SK-N-SH (cell line): ENCODE measurements around the gene RPS6KA2.

Source experiments
- CHD2 ChIP-seq: fragments of 150-350 bp; IDR thresholded peaks from 2 replicates; pipeline ENCODE4 v1.6.1; 2018; ENCODE audit warnings: low read length; ENCODE audit not compliant: partially characterized antibody
- EZH2phosphoT487 ChIP-seq: fragments of 200-600 bp; sonication (generic); IDR thresholded peaks from 2 replicates; pipeline ENCODE4 v1.6.1; 2017; ENCODE audit warnings: low read depth, mixed run types, mild to moderate bottlenecking, antibody characterized with exemption, moderate library complexity, borderline replicate concordance
- FOXM1 ChIP-seq: IDR thresholded peaks from 2 replicates; pipeline ENCODE4 v1.4.0; 2012; ENCODE audit warnings: low read depth, mild to moderate bottlenecking
- GATA2 ChIP-seq: sonication (generic); formaldehyde crosslinking; IDR thresholded peaks from 2 replicates; pipeline ENCODE4 v1.5.0; 2020; ENCODE audit warnings: mild to moderate bottlenecking, missing genetic modification reagents
- MAX ChIP-seq: IDR thresholded peaks from 2 replicates; pipeline ENCODE4 v1.4.0; 2012; ENCODE audit warnings: low read depth
- POLR2AphosphoS5 ChIP-seq: IDR thresholded peaks from 2 replicates; pipeline ENCODE4 v1.6.1; 2012; ENCODE audit warnings: low read depth, low read length
- RAD21 ChIP-seq: IDR thresholded peaks from 2 replicates; pipeline ENCODE4 v1.6.1; 2012; ENCODE audit warnings: mild to moderate bottlenecking, low read length
- RFX5 ChIP-seq: IDR thresholded peaks from 2 replicates; pipeline ENCODE4 v1.6.1; 2012; ENCODE audit warnings: mild to moderate bottlenecking, improper control_type of control experiment, low read length
- SIN3A ChIP-seq: IDR thresholded peaks from 2 replicates; pipeline ENCODE4 v1.6.1; 2012; ENCODE audit warnings: low read depth, mild to moderate bottlenecking, low read length, moderate library complexity, borderline replicate concordance
- TAF1 ChIP-seq: IDR thresholded peaks from 2 replicates; pipeline ENCODE4 v1.6.1; 2012; ENCODE audit warnings: low read depth, mild to moderate bottlenecking, low read length, moderate library complexity, borderline replicate concordance
- TCF12 ChIP-seq: IDR thresholded peaks from 2 replicates; pipeline ENCODE4 v1.4.0; 2012
- TF ChIP-seq, protein P1 (sequence below): fragments of 200-600 bp; sonication (generic); IDR thresholded peaks from 2 replicates; pipeline ENCODE4 v1.6.1; 2017; ENCODE audit warnings: antibody characterized with exemption, mild to moderate bottlenecking, moderate library complexity
- TF ChIP-seq, protein P2 (sequence below): fragments of 150-350 bp; IDR thresholded peaks from 2 replicates; pipeline ENCODE4 v1.6.1; 2017; ENCODE audit warnings: antibody characterized with exemption, low read length, low read depth, borderline replicate concordance
- TF ChIP-seq, protein P3 (sequence below): IDR thresholded peaks from 2 replicates; pipeline ENCODE4 v1.6.1; 2012; ENCODE audit warnings: mild to moderate bottlenecking, low read depth, low read length, moderate library complexity

DNA sequence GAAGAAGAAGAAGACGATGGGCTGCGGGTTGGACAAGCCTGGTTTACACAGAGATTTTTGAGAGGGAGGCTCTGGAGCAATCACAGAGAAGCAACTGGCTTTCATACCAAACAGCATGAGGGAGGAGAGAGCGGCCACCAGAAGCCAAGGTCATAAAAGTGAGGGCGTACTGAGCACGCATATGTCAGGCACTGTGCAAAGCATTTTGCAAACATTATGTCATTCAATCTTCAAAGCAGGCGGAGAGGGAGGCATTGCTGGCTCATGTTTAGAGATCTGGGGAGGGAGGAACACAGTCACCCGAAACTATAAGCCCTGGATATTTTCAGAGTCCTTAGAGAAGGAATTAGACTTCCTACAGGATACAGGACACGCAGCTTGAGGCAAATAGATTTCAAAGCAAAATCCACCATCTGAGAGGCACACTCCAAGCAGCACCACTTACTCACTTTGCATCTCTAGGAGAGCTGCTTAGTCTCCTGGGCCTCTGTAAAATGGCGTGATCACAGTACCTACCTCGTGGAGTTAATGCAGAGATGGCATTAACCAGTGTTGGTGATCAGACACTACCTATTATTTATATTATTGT is 65.2 kb downstream of the RPS6KA2 start:
- TF ChIP-seq, protein P1, sequence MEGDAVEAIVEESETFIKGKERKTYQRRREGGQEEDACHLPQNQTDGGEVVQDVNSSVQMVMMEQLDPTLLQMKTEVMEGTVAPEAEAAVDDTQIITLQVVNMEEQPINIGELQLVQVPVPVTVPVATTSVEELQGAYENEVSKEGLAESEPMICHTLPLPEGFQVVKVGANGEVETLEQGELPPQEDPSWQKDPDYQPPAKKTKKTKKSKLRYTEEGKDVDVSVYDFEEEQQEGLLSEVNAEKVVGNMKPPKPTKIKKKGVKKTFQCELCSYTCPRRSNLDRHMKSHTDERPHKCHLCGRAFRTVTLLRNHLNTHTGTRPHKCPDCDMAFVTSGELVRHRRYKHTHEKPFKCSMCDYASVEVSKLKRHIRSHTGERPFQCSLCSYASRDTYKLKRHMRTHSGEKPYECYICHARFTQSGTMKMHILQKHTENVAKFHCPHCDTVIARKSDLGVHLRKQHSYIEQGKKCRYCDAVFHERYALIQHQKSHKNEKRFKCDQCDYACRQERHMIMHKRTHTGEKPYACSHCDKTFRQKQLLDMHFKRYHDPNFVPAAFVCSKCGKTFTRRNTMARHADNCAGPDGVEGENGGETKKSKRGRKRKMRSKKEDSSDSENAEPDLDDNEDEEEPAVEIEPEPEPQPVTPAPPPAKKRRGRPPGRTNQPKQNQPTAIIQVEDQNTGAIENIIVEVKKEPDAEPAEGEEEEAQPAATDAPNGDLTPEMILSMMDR = no peak
- TF ChIP-seq SIN3A (no peak), RFX5 (no peak), POLR2AphosphoS5 (no peak), RAD21 (no peak), MAX (no peak), GATA2 (CRISPR knock-in tag) (no peak), EZH2phosphoT487 (no peak), TCF12 (no peak), TAF1 (no peak), FOXM1 (no peak), CHD2 (no peak)
- TF ChIP-seq, protein P2, sequence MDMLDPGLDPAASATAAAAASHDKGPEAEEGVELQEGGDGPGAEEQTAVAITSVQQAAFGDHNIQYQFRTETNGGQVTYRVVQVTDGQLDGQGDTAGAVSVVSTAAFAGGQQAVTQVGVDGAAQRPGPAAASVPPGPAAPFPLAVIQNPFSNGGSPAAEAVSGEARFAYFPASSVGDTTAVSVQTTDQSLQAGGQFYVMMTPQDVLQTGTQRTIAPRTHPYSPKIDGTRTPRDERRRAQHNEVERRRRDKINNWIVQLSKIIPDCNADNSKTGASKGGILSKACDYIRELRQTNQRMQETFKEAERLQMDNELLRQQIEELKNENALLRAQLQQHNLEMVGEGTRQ = no peak
- TF ChIP-seq, protein P3, sequence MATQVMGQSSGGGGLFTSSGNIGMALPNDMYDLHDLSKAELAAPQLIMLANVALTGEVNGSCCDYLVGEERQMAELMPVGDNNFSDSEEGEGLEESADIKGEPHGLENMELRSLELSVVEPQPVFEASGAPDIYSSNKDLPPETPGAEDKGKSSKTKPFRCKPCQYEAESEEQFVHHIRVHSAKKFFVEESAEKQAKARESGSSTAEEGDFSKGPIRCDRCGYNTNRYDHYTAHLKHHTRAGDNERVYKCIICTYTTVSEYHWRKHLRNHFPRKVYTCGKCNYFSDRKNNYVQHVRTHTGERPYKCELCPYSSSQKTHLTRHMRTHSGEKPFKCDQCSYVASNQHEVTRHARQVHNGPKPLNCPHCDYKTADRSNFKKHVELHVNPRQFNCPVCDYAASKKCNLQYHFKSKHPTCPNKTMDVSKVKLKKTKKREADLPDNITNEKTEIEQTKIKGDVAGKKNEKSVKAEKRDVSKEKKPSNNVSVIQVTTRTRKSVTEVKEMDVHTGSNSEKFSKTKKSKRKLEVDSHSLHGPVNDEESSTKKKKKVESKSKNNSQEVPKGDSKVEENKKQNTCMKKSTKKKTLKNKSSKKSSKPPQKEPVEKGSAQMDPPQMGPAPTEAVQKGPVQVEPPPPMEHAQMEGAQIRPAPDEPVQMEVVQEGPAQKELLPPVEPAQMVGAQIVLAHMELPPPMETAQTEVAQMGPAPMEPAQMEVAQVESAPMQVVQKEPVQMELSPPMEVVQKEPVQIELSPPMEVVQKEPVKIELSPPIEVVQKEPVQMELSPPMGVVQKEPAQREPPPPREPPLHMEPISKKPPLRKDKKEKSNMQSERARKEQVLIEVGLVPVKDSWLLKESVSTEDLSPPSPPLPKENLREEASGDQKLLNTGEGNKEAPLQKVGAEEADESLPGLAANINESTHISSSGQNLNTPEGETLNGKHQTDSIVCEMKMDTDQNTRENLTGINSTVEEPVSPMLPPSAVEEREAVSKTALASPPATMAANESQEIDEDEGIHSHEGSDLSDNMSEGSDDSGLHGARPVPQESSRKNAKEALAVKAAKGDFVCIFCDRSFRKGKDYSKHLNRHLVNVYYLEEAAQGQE = no peak
